ENCODE results near the gene INPP4A.

DNA sequence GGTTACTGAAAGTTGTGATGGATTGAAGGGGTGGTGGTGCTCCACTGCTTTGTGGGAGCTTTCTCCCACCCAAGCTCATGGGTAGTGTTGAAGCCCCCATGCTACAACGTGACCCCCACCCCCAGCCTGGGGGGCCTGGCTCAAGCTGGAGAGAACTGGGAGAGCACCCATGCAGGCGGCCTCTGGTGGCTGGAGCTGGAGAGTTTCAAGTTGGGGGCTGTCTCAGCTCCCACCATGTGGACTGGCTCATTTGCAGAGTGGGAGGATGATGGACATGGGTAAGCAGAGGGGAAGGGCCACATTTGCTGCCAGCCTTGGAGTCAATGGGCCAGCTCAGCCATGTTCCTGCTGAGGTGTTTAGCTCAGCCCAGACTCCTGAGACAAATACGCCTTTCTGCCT, 62.8 kb downstream of the INPP4A start:
- TF ChIP-seq, protein P1, sequence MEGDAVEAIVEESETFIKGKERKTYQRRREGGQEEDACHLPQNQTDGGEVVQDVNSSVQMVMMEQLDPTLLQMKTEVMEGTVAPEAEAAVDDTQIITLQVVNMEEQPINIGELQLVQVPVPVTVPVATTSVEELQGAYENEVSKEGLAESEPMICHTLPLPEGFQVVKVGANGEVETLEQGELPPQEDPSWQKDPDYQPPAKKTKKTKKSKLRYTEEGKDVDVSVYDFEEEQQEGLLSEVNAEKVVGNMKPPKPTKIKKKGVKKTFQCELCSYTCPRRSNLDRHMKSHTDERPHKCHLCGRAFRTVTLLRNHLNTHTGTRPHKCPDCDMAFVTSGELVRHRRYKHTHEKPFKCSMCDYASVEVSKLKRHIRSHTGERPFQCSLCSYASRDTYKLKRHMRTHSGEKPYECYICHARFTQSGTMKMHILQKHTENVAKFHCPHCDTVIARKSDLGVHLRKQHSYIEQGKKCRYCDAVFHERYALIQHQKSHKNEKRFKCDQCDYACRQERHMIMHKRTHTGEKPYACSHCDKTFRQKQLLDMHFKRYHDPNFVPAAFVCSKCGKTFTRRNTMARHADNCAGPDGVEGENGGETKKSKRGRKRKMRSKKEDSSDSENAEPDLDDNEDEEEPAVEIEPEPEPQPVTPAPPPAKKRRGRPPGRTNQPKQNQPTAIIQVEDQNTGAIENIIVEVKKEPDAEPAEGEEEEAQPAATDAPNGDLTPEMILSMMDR (IDR thresholded peaks at IDR 0.05): no peak
- TF ChIP-seq POLR2A (IDR thresholded peaks at IDR 0.05): no peak

Data from esophagus squamous epithelium (tissue), 4 donors.